BE2C (cell line): ENCODE measurements around the gene HDGFL2.

ENCODE experiments used
- DNase-seq: peaks from one replicate; pipeline ENCODE4 v3.0.0-alpha.2; 2020
- H3K27me3 ChIP-seq: fragments of 250-450 bp; sonication (Bioruptor Pico); 2 replicates; pipeline ENCODE4 v1.5.1; 2020; ENCODE audit warnings: mild to moderate bottlenecking
- H3K36me3 ChIP-seq: fragments of 250-450 bp; sonication (Bioruptor Pico); 2 replicates; pipeline ENCODE4 v1.5.1; 2020; ENCODE audit warnings: mild to moderate bottlenecking
- H3K4me1 ChIP-seq: fragments of 250-450 bp; sonication (Bioruptor Pico); 2 replicates; pipeline ENCODE4 v1.5.1; 2020
- H3K4me3 ChIP-seq: 2 replicates; pipeline ENCODE4 v1.5.1; 2011; ENCODE audit warnings: low read depth, low read length
- H3K9me3 ChIP-seq: fragments of 250-450 bp; sonication (Bioruptor Pico); 2 replicates; pipeline ENCODE4 v1.5.1; 2020
- TF ChIP-seq, protein P1 (sequence below): IDR thresholded peaks from 2 replicates; pipeline ENCODE4 v1.5.1; 2012; ENCODE audit warnings: mild to moderate bottlenecking, low read depth, low read length

Gene HDGFL2

GRCh38 chr19:4499318-4499717 lies 27.2 kb downstream of the HDGFL2 start:
- no peaks in the 10 kb centered on the region for H3K27me3 ChIP-seq
- peaks cover 48% of the 10 kb centered on the region for H3K36me3 ChIP-seq
- TF ChIP-seq, protein P1, sequence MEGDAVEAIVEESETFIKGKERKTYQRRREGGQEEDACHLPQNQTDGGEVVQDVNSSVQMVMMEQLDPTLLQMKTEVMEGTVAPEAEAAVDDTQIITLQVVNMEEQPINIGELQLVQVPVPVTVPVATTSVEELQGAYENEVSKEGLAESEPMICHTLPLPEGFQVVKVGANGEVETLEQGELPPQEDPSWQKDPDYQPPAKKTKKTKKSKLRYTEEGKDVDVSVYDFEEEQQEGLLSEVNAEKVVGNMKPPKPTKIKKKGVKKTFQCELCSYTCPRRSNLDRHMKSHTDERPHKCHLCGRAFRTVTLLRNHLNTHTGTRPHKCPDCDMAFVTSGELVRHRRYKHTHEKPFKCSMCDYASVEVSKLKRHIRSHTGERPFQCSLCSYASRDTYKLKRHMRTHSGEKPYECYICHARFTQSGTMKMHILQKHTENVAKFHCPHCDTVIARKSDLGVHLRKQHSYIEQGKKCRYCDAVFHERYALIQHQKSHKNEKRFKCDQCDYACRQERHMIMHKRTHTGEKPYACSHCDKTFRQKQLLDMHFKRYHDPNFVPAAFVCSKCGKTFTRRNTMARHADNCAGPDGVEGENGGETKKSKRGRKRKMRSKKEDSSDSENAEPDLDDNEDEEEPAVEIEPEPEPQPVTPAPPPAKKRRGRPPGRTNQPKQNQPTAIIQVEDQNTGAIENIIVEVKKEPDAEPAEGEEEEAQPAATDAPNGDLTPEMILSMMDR = no peak
- DNase-seq = no peak
- H3K4me1 ChIP-seq = no peaks in the 10 kb centered on the region
- H3K4me3 ChIP-seq = no peak overlapping the region
- no peaks in the 10 kb centered on the region for H3K9me3 ChIP-seq

- peaks cover 48% of the 10 kb centered on the region for H3K36me3 ChIP-seq
- no peak for DNase-seq
- TF ChIP-seq, protein P1 = no peak
- H3K4me3 ChIP-seq = no peak overlapping the region
- H3K27me3 ChIP-seq = no peaks in the 10 kb centered on the region
- no peaks in the 10 kb centered on the region for H3K4me1 ChIP-seq
- H3K9me3 ChIP-seq = no peaks in the 10 kb centered on the region
These were observed 27.8 kb downstream of the HDGFL2 start for GRCh38 chr19:4499855-4500254.

DNA sequence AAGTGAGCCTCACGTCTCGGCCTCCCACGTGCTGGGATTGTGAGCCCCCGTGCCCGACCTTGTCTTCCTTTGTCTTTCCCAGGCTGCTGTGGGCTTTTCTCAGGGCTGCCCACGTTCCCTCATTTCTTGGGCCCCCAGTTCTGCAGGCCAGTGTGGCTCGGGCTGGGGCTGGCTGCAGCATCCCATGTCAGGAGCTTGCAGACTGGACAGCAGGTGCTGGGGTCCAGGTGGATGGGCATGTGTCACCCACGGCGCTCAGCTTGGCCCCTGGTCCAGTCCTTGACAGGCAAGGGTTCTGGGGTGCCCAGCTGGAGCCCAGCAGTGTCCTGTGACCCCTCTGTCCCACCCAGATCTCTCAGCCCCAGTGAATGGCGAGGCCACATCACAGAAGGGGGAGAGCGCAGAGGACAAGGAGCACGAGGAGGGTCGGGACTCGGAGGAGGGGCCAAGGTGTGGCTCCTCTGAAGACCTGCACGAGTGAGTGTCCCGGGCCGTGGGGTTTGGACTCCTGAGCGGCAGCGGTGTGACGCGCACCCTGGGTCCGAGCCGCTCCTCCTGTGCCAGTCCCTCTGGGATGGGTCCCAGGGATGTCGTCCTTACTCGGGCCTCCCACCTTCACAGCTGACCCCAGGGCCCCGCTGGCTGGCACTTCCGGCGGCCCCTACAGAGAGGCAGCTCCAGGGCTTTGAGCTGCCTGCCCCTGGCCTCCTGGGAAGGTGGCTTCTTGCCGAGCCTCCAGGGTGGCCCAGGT lies 28.9 kb downstream of the HDGFL2 start:
- H3K27me3 ChIP-seq = no peaks in the 10 kb centered on the region
- H3K4me1 ChIP-seq = no peaks in the 10 kb centered on the region
- no peak for DNase-seq
- H3K4me3 ChIP-seq = no peak overlapping the region
- TF ChIP-seq, protein P1 = no peak
- H3K9me3 ChIP-seq = no peaks in the 10 kb centered on the region
- H3K36me3 ChIP-seq = peaks cover 46% of the 10 kb centered on the region

DNA sequence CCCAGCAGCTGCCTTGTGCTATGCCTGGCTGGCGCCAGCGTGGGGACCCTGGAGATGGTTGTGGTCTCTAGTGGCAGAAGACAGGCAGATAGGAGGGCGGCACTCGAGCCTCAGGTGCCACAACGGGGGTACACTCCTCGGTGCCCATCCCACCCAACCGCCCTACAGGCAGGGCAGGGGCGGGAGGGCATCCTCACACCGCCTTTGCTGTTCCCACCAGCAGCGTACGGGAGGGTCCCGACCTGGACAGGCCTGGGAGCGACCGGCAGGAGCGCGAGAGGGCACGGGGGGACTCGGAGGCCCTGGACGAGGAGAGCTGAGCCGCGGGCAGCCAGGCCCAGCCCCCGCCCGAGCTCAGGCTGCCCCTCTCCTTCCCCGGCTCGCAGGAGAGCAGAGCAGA lies 29.6 kb downstream of the HDGFL2 start:
- no peaks in the 10 kb centered on the region for H3K9me3 ChIP-seq
- no peak for DNase-seq
- no peak overlapping the region for H3K4me3 ChIP-seq
- H3K36me3 ChIP-seq = peaks cover 41% of the 10 kb centered on the region
- H3K27me3 ChIP-seq = no peaks in the 10 kb centered on the region
- H3K4me1 ChIP-seq = no peaks in the 10 kb centered on the region
- TF ChIP-seq, protein P1 = no peak

DNA sequence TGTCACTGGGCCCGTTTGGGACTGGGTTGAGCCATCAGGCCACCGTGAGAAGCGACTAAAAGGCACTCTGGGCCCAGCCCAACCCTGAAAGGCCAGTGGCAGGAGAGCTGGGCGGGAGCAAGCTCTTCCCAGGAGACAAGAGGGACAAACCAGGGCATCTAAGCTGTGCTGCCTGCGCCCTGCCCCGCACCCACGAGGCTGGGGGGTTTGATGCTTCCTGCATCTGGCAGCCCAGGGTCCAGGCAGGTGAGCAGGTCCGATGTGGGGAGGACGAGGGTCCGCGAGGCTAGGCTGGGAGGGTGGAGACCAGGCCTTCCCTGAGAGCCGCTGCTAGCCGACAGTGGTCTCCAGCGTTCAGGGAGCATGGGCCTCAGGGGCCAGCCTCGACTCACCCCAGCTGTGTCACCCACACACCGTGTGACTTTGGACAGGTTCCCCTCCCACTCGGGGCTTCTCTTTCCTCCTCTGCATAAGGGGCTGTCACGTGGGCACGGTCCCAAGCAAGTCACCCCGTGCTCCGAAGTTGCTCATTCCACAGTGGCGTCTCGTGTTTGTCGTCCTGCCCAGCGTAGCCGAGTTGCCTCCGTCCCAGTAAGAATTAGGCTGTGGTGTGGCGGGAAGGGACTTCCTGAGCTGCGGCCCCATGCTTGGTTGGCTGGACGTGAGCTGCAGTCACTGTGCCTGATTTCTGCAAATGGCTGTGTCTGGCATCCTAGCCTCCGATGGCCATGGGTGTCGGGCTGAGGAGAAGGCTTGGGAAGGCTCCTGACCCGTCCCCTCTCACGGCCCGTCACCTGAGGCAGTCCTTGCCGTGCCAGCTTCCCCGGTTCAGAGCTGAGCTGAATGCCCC lies 30.4 kb downstream of the HDGFL2 start:
- DNase-seq = no peak
- H3K27me3 ChIP-seq = no peaks in the 10 kb centered on the region
- H3K4me1 ChIP-seq = no peaks in the 10 kb centered on the region
- no peak overlapping the region for H3K4me3 ChIP-seq
- TF ChIP-seq, protein P1 = no peak
- H3K9me3 ChIP-seq = no peaks in the 10 kb centered on the region
- peaks cover 37% of the 10 kb centered on the region for H3K36me3 ChIP-seq
